Stimulated activated CD4-positive, alpha-beta T cell treated with anti-CD3 and anti-CD28 coated beads, Interleukin-2, amount 100 ng/mL, for 48 hours (primary cell): ENCODE data around the gene CCNL1.
A peak's percentile ranks its signal among the peaks of the same experiment; 100 is the strongest.
"Not testable (repeated sequence)": the region's sequence is repeated elsewhere in the genome, so short reads cannot be mapped to it uniquely, and the experiment has no call there.

ENCODE experiments used
- DNase-seq, 2 donors: peaks; one replicate each; pipeline ENCODE4 v3.0.0-alpha.2; 2020

The CCNL1 gene

DNA sequence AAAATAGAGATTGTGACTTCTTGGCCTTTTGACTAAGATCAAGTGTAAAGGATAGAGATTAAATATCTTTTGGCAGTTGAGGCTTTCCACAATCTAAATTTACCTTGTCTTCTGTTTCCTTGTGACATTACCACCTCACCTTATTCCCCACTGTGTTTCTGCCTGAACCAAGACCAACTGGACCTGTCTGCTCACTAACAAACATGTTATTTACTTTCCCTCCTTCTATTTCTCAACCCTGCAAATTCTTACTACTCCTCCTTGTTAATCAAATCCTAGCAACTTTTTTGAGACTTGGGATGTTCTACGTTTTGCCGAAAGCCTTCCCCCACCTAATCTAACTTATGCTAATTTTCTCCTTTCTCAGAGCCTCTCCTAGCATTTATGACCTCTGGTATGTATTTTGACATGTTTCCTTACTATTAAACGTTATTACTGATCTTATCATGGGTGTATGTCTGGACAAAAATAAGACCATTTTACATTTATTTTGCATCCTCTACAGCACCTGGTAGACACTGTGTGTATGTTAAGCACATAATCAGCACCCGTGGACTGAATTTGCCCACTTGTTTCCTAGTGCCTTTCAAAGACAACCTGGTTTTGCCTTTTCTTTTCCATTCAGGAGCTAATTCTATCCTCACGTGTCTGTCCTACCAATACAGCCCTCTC, 7.6 kb upstream of the CCNL1 start:
- no peak for DNase-seq

- no peak for DNase-seq
Observed at GRCh38 chr3:157166561-157166960, 6.6 kb upstream of the CCNL1 start.

- DNase-seq = no peak
Observed at GRCh38 chr3:157166115-157166514, 6.2 kb upstream of the CCNL1 start.

- DNase-seq = no peak
Observed at GRCh38 chr3:157163217-157163953, 3.4 kb upstream of the CCNL1 start.

- DNase-seq = not testable (repeated sequence)
Observed at GRCh38 chr3:157162620-157163019, 2.7 kb upstream of the CCNL1 start.

DNA sequence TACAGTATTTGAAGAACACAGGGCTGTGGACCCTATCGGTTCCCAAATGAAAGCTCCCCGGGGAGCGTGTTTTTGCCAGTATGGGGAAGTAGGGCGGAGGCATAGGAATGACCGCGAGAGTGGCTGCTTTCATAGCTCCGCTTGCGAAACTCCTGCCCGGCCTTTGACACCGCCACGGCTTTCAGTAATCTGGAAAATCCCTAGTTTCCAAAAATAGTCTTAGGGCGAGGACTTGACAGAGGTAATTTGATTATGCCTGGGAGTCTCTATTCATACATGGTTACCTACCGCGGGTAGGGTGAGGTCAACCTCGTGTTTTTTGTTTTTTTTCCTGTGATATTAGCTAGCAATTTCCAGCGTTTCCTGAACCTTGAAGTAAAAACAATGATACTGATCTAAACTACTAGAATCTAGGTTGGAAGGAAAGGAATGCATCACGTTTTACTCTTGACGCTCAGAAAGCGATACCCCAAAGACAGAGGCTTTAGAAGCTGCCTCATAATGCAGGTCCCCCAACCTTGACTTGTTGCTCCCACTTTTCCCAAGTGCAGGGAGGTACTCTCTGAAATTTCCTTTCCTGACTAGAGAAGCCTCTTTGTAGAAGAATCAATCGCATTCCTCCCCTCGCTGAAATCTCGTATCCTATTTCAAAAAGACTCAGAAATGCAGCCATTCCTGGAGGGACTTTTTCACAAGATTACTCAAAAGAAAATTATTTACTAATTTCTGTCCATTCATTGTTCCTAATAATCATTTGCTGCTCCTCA, 894 bp upstream of the CCNL1 start:
- DNase-seq = peak in 1 of 2 donors; percentile 43

GRCh38 chr3:157159037-157159761, 748 bp downstream of the CCNL1 start:
- peak; percentile 69 to 72 for DNase-seq

DNA sequence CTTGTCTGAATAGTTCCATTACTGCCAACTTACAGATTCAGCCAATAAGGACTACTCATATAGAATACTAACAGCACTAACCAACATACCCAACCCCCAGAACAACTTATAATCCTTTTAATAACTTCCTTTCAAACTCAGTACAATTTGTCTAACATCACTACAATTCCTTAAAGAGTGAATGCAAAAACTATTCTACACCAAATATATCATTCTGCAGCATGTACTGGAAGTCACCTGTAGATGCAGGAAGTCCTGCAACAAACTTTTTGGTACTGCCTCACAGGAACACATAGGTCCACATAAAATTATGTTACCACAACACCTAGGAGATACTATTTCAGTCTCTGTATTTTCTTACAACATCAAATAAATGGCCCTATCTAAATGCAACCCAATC, 2.1 kb downstream of the CCNL1 start:
- no peak for DNase-seq

DNA sequence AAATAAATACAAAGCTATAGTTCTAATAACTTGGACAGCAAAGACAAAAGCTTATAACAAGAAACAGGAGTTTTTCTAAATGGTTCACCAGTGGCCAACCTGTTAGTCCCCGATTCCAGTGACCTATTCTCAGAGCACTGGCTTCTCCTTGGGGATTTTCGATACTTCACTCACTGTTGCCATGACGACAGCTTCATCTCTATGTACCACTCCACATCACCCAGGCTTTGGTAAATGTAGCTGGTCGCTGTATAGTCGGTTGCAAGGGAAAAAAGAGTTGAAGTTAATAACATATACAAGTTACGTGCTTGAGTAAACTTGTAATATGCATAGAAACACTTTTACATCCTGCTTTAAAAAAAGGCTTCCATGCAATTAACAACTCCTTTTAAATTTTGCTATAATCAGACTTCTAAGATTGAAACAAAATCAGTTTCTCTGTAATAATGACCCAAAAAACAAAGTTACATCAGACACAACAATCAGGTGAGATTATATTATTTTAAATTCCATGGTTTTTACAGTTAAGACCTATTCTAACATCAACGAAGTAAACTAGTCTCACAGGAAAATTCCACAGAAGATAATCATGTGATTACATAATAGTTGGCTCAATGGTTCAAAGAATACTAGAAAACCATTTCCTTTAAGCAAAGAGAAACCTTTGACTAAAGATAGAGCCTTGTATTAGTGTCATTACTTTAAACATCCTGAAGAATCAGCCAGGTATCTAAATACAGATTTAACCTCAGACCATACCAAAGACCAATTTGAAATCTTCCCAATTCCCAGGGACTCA, 2.9 kb downstream of the CCNL1 start:
- no peak for DNase-seq

GRCh38 chr3:157155591-157155990, 4.4 kb downstream of the CCNL1 start:
- DNase-seq = no peak

GRCh38 chr3:157154563-157155330, 5.2 kb downstream of the CCNL1 start:
- no peak for DNase-seq

DNA sequence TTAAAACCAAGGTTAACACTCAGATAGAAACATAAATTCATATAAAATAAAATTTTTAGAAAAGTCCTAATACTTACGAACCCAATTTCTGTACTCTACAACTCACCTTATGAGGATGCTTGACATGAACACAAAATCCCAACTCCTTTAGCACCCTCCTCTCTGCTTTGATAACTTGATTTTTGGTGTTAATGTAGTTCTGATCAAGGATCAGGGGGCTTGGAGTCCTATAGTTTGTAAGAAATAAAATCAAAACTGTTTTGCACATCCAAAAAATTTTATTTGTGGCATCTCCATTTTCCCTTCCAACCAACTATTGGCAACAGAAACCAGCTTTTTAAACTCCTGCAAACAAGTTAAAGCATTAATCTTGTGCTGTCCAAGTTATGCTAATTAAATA, 7.0 kb downstream of the CCNL1 start:
- no peak for DNase-seq

DNA sequence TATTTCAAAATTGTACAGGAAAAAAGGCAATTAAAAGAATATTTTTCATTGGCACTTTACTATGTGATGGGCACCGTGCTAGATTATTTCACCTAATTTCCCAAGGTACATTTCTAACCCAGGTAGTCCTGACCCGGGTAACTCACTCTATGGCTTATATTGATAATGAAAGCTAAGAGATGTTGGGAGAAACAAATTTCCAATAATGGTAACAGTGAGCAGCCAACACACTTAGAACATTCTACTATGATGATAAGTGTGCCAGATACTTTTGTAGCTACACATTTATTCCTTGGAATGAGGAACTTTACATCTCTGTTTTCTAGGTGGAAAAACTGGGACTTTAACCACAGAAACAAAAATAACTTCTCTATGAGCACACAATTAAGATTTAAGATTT, 7.5 kb downstream of the CCNL1 start:
- DNase-seq = no peak

DNA sequence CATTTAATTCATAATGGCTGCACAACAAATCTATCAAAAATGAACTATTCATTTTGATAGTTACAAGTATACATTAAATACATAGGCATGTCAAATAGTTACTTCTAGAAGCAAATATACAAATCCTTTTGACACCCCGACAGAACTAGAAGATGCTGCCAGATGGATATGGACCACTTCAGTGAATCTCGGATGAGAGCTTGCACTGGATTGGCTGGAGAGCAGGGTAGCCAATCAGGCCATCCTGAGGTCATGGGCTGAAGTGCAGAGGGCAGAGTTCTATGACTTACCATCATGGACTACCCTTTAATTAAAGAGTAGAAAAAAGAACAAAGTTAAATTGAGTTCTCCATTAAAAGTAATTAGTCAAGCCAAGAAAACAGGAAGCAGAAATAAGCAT, 8.3 kb downstream of the CCNL1 start:
- DNase-seq = no peak

- no peak for DNase-seq
Observed at GRCh38 chr3:157151151-157151550, 8.8 kb downstream of the CCNL1 start.

DNA sequence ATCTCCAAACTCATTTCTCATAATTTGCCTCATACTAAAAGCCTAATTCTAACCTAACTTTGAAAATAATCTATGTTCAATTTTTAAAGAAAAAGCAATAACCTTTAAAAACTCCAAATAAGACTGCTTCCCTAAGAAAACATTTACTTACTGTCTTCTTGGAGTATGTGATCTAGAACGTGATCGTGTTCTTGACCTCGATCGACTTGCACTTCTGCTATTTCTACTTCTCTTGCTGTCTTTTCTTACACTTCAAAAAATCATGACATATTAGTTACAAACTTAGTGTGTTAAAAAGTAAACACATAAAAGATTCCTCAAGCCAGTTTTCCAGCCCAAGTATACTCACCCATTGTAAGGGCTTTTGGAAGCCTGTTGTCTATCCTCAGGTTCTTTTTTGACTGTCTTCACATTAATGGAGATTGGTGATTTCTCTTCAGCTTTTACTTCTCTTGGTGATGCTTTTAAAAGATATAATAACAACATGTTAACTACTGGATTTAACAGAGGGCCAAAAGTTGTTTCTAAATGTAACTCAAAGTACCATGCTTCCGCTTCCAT, 10.7 kb downstream of the CCNL1 start:
- DNase-seq = no peak

- no peak for DNase-seq
Observed at GRCh38 chr3:157148196-157148889, 11.6 kb downstream of the CCNL1 start.

GRCh38 chr3:157147099-157147803, 12.7 kb downstream of the CCNL1 start:
- no peak for DNase-seq

DNA sequence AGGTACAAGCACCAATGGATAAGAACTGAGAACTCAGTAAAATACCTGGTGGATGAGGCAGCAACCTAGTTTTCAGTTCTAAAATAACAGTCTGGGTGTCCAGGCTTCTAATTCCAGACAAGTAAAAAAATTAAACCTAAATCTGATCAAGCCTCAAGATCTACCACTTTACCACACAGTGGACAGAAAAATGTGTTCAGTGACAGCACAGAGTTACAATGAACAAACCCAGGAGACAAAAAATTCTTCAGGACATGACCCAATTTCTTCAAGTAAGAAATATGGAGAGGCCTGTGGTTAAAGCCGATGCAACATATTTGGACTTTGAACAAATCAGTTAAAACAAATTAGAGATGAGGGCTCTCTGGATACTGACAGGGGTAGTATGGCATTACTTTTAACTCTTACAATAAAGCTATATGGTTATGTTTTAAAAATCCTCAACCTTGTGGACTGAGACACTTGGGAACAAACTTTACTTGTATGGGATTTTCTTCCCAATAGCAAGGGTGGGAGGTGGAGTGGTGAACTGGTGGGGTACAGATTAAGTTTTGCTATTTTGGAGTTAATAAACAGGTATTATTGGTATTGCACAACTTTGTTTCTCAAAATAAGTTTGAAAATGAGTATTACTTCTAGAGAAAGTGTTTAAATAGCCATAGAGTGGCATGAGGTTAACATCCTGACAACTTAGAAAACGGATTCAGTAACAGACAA, 14.2 kb downstream of the CCNL1 start:
- no peak for DNase-seq
